ENCODE results near the gene DCAF12. TPM values are rescaled to one million over a fixed set of nuclear protein-coding genes. Genes with fewer than 3 reads are reported as not detected.

DCAF12 gene
- total RNA-seq, 4 donors from 2014 or later = 21.3 to 34.9 (median 24.2) TPM

GRCh38 chr9:34070606-34071324, 55.7 kb downstream of the DCAF12 start:
- Histone ChIP-seq H3K4me3 (no peak overlapping the region), H3K27ac (peak overlapping the region in 1 of 4 donors; percentile 9), H3K4me1 (peaks cover 0 to 19% (median 0%) of the 10 kb centered on the region in 4 donors), H3K27me3 (no peaks in the 10 kb centered on the region), H3K36me3 (no peaks in the 10 kb centered on the region), H3K9me3 (no peaks in the 10 kb centered on the region)
- TF ChIP-seq CTCF (IDR thresholded peaks at IDR 0.05) (no peak), EP300 (IDR thresholded peaks at IDR 0.05) (no peak), POLR2A (IDR thresholded peaks at IDR 0.05) (no peak)
- no peak for DNase-seq (ENCODE audit: low spot score in 2 of 2)
- WGBS, 2 donors = 66 to 69% methylated on average over 5 of the region's 5 CpGs

- TF ChIP-seq EP300 (IDR thresholded peaks at IDR 0.05) (no peak), CTCF (IDR thresholded peaks at IDR 0.05) (no peak), POLR2A (IDR thresholded peaks at IDR 0.05) (no peak)
- no peak for DNase-seq (ENCODE audit: low spot score in 2 of 2)
- Histone ChIP-seq H3K4me3 (no peak overlapping the region), H3K9me3 (no peaks in the 10 kb centered on the region), H3K36me3 (no peaks in the 10 kb centered on the region), H3K27me3 (no peaks in the 10 kb centered on the region), H3K27ac (no peak overlapping the region), H3K4me1 (peaks cover 0 to 19% (median 0%) of the 10 kb centered on the region in 4 donors)
- WGBS, 2 donors = 89 to 92% methylated on average over 6 of the region's 6 CpGs
Observed at GRCh38 chr9:34069831-34070230, 56.7 kb downstream of the DCAF12 start.

GRCh38 chr9:34065541-34065940, 61.0 kb downstream of the DCAF12 start:
- TF ChIP-seq POLR2A (IDR thresholded peaks at IDR 0.05) (no peak), EP300 (IDR thresholded peaks at IDR 0.05) (no peak), CTCF (IDR thresholded peaks at IDR 0.05) (no peak)
- Histone ChIP-seq H3K27me3 (no peaks in the 10 kb centered on the region), H3K9me3 (no peaks in the 10 kb centered on the region), H3K4me3 (no peak overlapping the region), H3K36me3 (no peaks in the 10 kb centered on the region), H3K4me1 (no peaks in the 10 kb centered on the region), H3K27ac (no peak overlapping the region)
- WGBS, 2 donors = 93 to 98% methylated on average over 3 of the region's 3 CpGs
- no peak for DNase-seq (ENCODE audit: low spot score in 2 of 2)

GRCh38 chr9:34059954-34060353, 66.5 kb downstream of the DCAF12 start:
- H3K4me3 ChIP-seq = no peak overlapping the region
- no peaks in the 10 kb centered on the region for H3K36me3 ChIP-seq
- no peaks in the 10 kb centered on the region for H3K4me1 ChIP-seq
- 88 to 89% methylated on average over 3 of the region's 3 CpGs for WGBS, 2 donors
- no peak overlapping the region for H3K27ac ChIP-seq
- DNase-seq (ENCODE audit: low spot score in 2 of 2) = no peak
- TF ChIP-seq CTCF (IDR thresholded peaks at IDR 0.05) (no peak), EP300 (IDR thresholded peaks at IDR 0.05) (no peak), POLR2A (IDR thresholded peaks at IDR 0.05) (no peak)
- no peaks in the 10 kb centered on the region for H3K9me3 ChIP-seq
- no peaks in the 10 kb centered on the region for H3K27me3 ChIP-seq

GRCh38 chr9:34059281-34059680, 67.2 kb downstream of the DCAF12 start:
- Histone ChIP-seq H3K36me3 (no peaks in the 10 kb centered on the region), H3K4me3 (no peak overlapping the region), H3K9me3 (no peaks in the 10 kb centered on the region), H3K27ac (no peak overlapping the region), H3K4me1 (no peaks in the 10 kb centered on the region), H3K27me3 (no peaks in the 10 kb centered on the region)
- WGBS, 2 donors = 48 to 54% methylated on average over 3 of the region's 3 CpGs
- no peak for DNase-seq (ENCODE audit: low spot score in 2 of 2)
- TF ChIP-seq CTCF (IDR thresholded peaks at IDR 0.05) (no peak), EP300 (IDR thresholded peaks at IDR 0.05) (no peak), POLR2A (IDR thresholded peaks at IDR 0.05) (no peak)
